ENCODE measurements around the gene MRGPRG. TPM values are rescaled to one million over a fixed set of nuclear protein-coding genes. Genes with fewer than 3 reads are reported as not detected.

MRGPRG gene
- total RNA-seq, 1 experiment from 2014 or later = not detected

GRCh38 chr11:3197044-3197695 is 21.4 kb downstream of the MRGPRG start:
- Histone ChIP-seq H3K9me3 (ENCODE audit: control insufficient read depth in 1 of 2, insufficient read depth in 1 of 2, low read depth in 1 of 2, low read length in 2 of 2) (no peaks in the 10 kb centered on the region), H3K9ac (ENCODE audit: low read length) (no peak overlapping the region), H3K4me2 (ENCODE audit: low read length) (no peak overlapping the region), H3K27ac (ENCODE audit: low read depth, low read length) (no peak overlapping the region), H3K9me2 (ENCODE audit: insufficient read depth) (no peaks in the 10 kb centered on the region), H3K27me3 (ENCODE audit: insufficient read depth, low read length) (peaks cover 16% of the 10 kb centered on the region; the same call in 1 of the 2 replicates), H3K4me3 (replicated peaks in 1 of 2; ENCODE audit: low read depth in 1 of 2, low read length in 2 of 2) (no peak overlapping the region), H3K79me2 (ENCODE audit: insufficient read depth, low read length) (no peaks in the 10 kb centered on the region), H3K36me3 (ENCODE audit: control insufficient read depth in 1 of 2, insufficient read depth in 2 of 2, low read length in 2 of 2) (no peaks in the 10 kb centered on the region), H4K20me1 (ENCODE audit: insufficient read depth) (no peaks in the 10 kb centered on the region), H3K4me1 (ENCODE audit: control insufficient read depth in 1 of 2, insufficient read depth in 2 of 2, low read length in 2 of 2) (no peaks in the 10 kb centered on the region), H2AFZ (ENCODE audit: low read depth, low read length, poor library complexity, severe bottlenecking) (no peak overlapping the region)
- ATAC-seq (no peak), DNase-seq (ENCODE audit: low read depth, low spot score) (no peak)
- no TSS peak for BruUV-seq (replicated peaks)
- RAD21 ChIA-PET (ENCODE audit: low non-redundant PET in 1 of 2, low total read pairs in 2 of 2, uncharacterized antibody in 2 of 2, unreplicated experiment in 2 of 2) = no interaction called here
- CTCF ChIA-PET = no interaction called here
- TF ChIP-seq REST (IDR thresholded peaks at IDR 0.05; ENCODE audit: low read depth) (no peak), ZNF274 (IDR thresholded peaks at IDR 0.05; ENCODE audit: low read depth, low read length) (no peak), CTCF (IDR thresholded peaks at IDR 0.05 in 2 of 3, conservative IDR thresholded peaks at IDR 0.05 in 1 of 3; ENCODE audit: borderline replicate concordance in 1 of 3, insufficient read depth in 1 of 3, low read depth in 2 of 3, low read length in 2 of 3) (no peak), SP1 (IDR thresholded peaks at IDR 0.05; ENCODE audit: low read depth) (no peak), TCF7L2 (IDR thresholded peaks at IDR 0.05; ENCODE audit: borderline replicate concordance, extremely low read depth, insufficient read depth, insufficient read length) (no peak), EZH2 (IDR thresholded peaks at IDR 0.05) (no peak), POLR2AphosphoS5 (IDR thresholded peaks at IDR 0.05; ENCODE audit: low read depth, low read length) (no peak), ZBTB33 (IDR thresholded peaks at IDR 0.05; ENCODE audit: extremely low read depth, insufficient replicate concordance, low read length) (no peak), ZFX (IDR thresholded peaks at IDR 0.05) (no peak), SIN3A (IDR thresholded peaks at IDR 0.05; ENCODE audit: low read depth) (no peak), EGR1 (IDR thresholded peaks at IDR 0.05; ENCODE audit: low read depth) (no peak)
- POLR2A ChIA-PET = no interaction called here
- intact Hi-C loops (cut with micrococcal nuclease) = no loop called here

Data from HCT116 (cell line).